ENCODE data around the gene ENTPD8. TPM values are rescaled to one million over a fixed set of nuclear protein-coding genes. Genes with fewer than 3 reads are reported as not detected.
"Not testable (repeated sequence)": the region's sequence is repeated elsewhere in the genome, so short reads cannot be mapped to it uniquely, and the experiment has no call there.

The ENTPD8 gene
- polyA plus RNA-seq, 1 donor: 14.2 TPM

GRCh38 chr9:137474271-137474670 is 33.1 kb upstream of the ENTPD8 start:
- no peak overlapping the region for H3K27ac ChIP-seq (ENCODE audit: low read length)
- H3K4me1 ChIP-seq (ENCODE audit: control insufficient read depth, insufficient read depth, low read length): no peaks in the 10 kb centered on the region
- over 99% methylated on average over 9 of the region's 18 CpGs for WGBS (ENCODE audit: insufficient coverage, low lambda C conversion rate)
- H3K9me3 ChIP-seq (ENCODE audit: control insufficient read depth, low read depth, low read length): peaks cover 12% of the 10 kb centered on the region
- no peaks in the 10 kb centered on the region for H3K36me3 ChIP-seq (ENCODE audit: control insufficient read depth, insufficient read depth, low read length)
- DNase-seq: no peak
- H3K4me3 ChIP-seq (ENCODE audit: low read length): no peak overlapping the region
- H3K27me3 ChIP-seq (ENCODE audit: control insufficient read depth, insufficient read depth, low read length): no peaks in the 10 kb centered on the region

- Histone ChIP-seq H3K27ac (ENCODE audit: low read length) (no peak overlapping the region), H3K4me3 (ENCODE audit: low read length) (no peak overlapping the region), H3K27me3 (ENCODE audit: control insufficient read depth, insufficient read depth, low read length) (no peaks in the 10 kb centered on the region), H3K36me3 (ENCODE audit: control insufficient read depth, insufficient read depth, low read length) (no peaks in the 10 kb centered on the region), H3K4me1 (ENCODE audit: control insufficient read depth, insufficient read depth, low read length) (no peaks in the 10 kb centered on the region), H3K9me3 (ENCODE audit: control insufficient read depth, low read depth, low read length) (peaks cover 8% of the 10 kb centered on the region)
- no peak for DNase-seq
- WGBS (ENCODE audit: insufficient coverage, low lambda C conversion rate): 93% methylated on average over 2 of the region's 7 CpGs
Observed at GRCh38 chr9:137470785-137471184, 29.6 kb upstream of the ENTPD8 start.

DNA sequence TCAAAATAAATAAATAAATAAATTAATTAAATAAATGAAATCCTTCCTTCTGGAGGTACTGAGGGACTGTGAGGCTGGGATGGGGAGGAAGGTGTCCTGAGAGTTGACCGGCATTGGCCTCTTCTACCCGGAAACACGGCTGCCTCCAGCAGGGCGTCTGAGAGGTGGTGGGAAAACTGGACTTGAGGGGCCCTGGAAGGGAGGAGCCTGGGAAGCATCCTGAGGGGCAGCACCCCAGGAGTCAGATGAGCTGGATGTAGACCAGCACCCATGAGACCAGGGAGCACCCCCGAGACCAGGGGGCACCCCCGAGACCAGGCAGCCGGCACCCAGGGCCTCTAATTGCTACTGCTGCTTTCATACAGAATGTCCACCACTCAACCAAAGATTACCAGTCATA is 26.7 kb upstream of the ENTPD8 start:
- no CpG with 5 or more reads among the region's 7 CpGs for WGBS (ENCODE audit: insufficient coverage, low lambda C conversion rate)
- no peak for DNase-seq
- Histone ChIP-seq H3K4me3 (ENCODE audit: low read length) (no peak overlapping the region), H3K9me3 (ENCODE audit: control insufficient read depth, low read depth, low read length) (no peaks in the 10 kb centered on the region), H3K4me1 (ENCODE audit: control insufficient read depth, insufficient read depth, low read length) (no peaks in the 10 kb centered on the region), H3K27me3 (ENCODE audit: control insufficient read depth, insufficient read depth, low read length) (no peaks in the 10 kb centered on the region), H3K27ac (ENCODE audit: low read length) (no peak overlapping the region), H3K36me3 (ENCODE audit: control insufficient read depth, insufficient read depth, low read length) (no peaks in the 10 kb centered on the region)

DNA sequence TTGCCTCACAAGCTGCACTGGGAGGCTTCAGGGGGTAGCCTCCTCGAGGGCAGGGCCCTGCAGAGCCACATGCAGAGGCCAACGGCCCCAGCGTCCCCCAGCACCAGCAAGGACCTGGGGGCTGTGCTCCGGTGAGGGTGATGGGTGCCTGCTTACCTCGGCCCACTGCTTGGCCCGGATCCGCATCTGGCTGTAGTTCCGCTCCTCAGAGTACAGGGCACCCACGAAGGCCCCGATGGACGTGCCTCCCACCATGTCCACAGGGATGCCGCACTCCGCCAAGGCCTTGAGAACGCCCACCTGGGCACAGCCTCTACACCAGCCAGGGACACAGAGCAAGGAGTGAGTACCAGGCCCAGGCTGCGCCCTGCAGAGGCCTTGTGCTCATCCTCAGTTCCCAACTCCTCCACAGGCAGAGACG is 26.0 kb upstream of the ENTPD8 start:
- no peaks in the 10 kb centered on the region for H3K4me1 ChIP-seq (ENCODE audit: control insufficient read depth, insufficient read depth, low read length)
- no peak overlapping the region for H3K4me3 ChIP-seq (ENCODE audit: low read length)
- H3K27me3 ChIP-seq (ENCODE audit: control insufficient read depth, insufficient read depth, low read length): peaks cover 2% of the 10 kb centered on the region
- WGBS (ENCODE audit: insufficient coverage, low lambda C conversion rate): no CpG with 5 or more reads among the region's 16 CpGs
- H3K36me3 ChIP-seq (ENCODE audit: control insufficient read depth, insufficient read depth, low read length): no peaks in the 10 kb centered on the region
- no peak overlapping the region for H3K27ac ChIP-seq (ENCODE audit: low read length)
- DNase-seq: no peak
- peaks cover 4% of the 10 kb centered on the region for H3K9me3 ChIP-seq (ENCODE audit: control insufficient read depth, low read depth, low read length)

GRCh38 chr9:137466389-137467085 is 25.4 kb upstream of the ENTPD8 start:
- H3K27me3 ChIP-seq (ENCODE audit: control insufficient read depth, insufficient read depth, low read length); DNase-seq; H3K36me3 ChIP-seq (ENCODE audit: control insufficient read depth, insufficient read depth, low read length); H3K4me1 ChIP-seq (ENCODE audit: control insufficient read depth, insufficient read depth, low read length); H3K27ac ChIP-seq (ENCODE audit: low read length); H3K4me3 ChIP-seq (ENCODE audit: low read length): not testable (repeated sequence)
- peaks cover 10% of the 10 kb centered on the region for H3K9me3 ChIP-seq (ENCODE audit: control insufficient read depth, low read depth, low read length)
- WGBS (ENCODE audit: insufficient coverage, low lambda C conversion rate): 87% methylated on average over 7 of the region's 35 CpGs

DNA sequence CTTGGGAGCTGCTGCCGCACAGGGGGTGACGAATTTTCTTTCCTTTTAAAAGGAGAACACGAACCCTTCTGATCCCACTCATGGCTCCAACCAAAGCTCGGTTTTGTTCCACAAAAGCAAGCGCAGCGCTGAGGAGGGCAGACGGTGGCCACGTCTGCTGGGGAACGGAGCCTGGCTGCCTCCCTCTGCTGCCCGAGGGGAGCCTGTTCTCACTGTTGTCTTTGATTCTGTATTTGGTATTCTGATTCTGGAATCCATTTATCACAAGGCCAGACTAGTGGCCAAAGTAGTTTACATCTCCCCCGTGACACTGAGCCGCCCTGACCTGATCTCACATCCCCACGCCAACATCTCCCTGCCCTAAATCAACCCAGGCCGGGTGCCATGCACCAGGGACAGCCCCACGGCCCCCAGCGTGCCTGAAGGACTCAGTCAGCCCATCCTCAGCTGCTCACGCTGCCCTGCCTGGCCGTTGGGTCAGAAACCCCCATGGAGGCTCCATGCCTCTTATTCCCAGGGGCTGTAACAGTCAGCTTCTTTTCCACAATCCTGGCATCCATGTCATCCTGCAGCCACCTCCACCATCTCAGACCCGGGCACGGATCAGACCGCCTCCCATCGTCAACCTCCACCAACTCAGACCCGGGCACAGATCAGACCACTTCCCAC is 24.7 kb upstream of the ENTPD8 start:
- Histone ChIP-seq H3K36me3 (ENCODE audit: control insufficient read depth, insufficient read depth, low read length) (no peaks in the 10 kb centered on the region), H3K4me1 (ENCODE audit: control insufficient read depth, insufficient read depth, low read length) (no peaks in the 10 kb centered on the region), H3K4me3 (ENCODE audit: low read length) (no peak overlapping the region), H3K27me3 (ENCODE audit: control insufficient read depth, insufficient read depth, low read length) (peaks cover 10% of the 10 kb centered on the region), H3K9me3 (ENCODE audit: control insufficient read depth, low read depth, low read length) (peaks cover 10% of the 10 kb centered on the region), H3K27ac (ENCODE audit: low read length) (no peak overlapping the region)
- no peak for DNase-seq
- WGBS (ENCODE audit: insufficient coverage, low lambda C conversion rate): no CpG with 5 or more reads among the region's 23 CpGs

GRCh38 chr9:137465000-137465719 is 24.0 kb upstream of the ENTPD8 start:
- Histone ChIP-seq H3K4me1 (ENCODE audit: control insufficient read depth, insufficient read depth, low read length) (peaks cover under 1% of the 10 kb centered on the region), H3K27ac (ENCODE audit: low read length) (no peak overlapping the region), H3K9me3 (ENCODE audit: control insufficient read depth, low read depth, low read length) (peaks cover 10% of the 10 kb centered on the region), H3K36me3 (ENCODE audit: control insufficient read depth, insufficient read depth, low read length) (no peaks in the 10 kb centered on the region), H3K4me3 (ENCODE audit: low read length) (no peak overlapping the region), H3K27me3 (ENCODE audit: control insufficient read depth, insufficient read depth, low read length) (peaks cover 10% of the 10 kb centered on the region)
- no CpG with 5 or more reads among the region's 23 CpGs for WGBS (ENCODE audit: insufficient coverage, low lambda C conversion rate)
- no peak for DNase-seq

DNA sequence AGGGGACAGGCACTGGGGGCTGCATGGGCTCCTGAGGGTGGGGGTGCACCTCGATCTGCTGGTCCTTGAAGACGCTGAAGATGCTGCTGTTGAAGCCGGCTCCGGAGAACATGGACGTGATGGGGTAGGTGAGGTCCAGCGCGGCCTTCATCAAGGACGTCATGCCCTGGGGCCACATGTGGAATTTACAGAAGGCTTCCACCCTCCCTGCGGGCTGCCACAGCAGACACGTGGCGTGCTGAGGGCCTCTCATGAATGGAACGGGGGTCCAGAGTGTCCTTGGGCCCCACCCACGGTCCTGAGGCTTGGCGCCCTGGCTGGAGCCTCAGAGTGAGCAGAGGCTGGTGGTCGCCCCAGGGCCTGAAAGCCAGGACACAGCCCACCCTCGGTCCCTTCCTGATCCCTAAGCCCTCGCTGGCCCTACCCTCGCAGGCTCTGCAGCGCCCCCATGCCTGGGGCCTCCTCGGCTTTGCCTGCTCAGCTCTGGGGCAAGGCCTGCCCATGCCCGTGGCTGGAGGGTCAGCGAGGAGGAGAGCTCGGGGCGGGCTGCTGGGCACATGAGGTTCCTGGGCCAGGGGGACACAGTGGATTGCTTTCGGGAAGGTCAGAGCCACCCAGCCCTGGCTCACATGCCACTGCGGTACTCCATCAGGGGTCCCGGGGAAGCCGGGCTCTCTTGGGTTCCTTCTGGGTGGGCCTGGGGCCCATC is 23.3 kb upstream of the ENTPD8 start:
- peaks cover 10% of the 10 kb centered on the region for H3K9me3 ChIP-seq (ENCODE audit: control insufficient read depth, low read depth, low read length)
- H3K27me3 ChIP-seq (ENCODE audit: control insufficient read depth, insufficient read depth, low read length): peaks cover 10% of the 10 kb centered on the region
- no CpG with 5 or more reads among the region's 28 CpGs for WGBS (ENCODE audit: insufficient coverage, low lambda C conversion rate)
- DNase-seq: no peak
- no peak overlapping the region for H3K27ac ChIP-seq (ENCODE audit: low read length)
- H3K36me3 ChIP-seq (ENCODE audit: control insufficient read depth, insufficient read depth, low read length): no peaks in the 10 kb centered on the region
- H3K4me1 ChIP-seq (ENCODE audit: control insufficient read depth, insufficient read depth, low read length): peaks cover 8% of the 10 kb centered on the region
- no peak overlapping the region for H3K4me3 ChIP-seq (ENCODE audit: low read length)

GRCh38 chr9:137463931-137464290 is 22.8 kb upstream of the ENTPD8 start:
- Histone ChIP-seq H3K4me3 (ENCODE audit: low read length) (no peak overlapping the region), H3K36me3 (ENCODE audit: control insufficient read depth, insufficient read depth, low read length) (no peaks in the 10 kb centered on the region), H3K9me3 (ENCODE audit: control insufficient read depth, low read depth, low read length) (peaks cover 10% of the 10 kb centered on the region), H3K27ac (ENCODE audit: low read length) (no peak overlapping the region), H3K4me1 (ENCODE audit: control insufficient read depth, insufficient read depth, low read length) (peaks cover 9% of the 10 kb centered on the region), H3K27me3 (ENCODE audit: control insufficient read depth, insufficient read depth, low read length) (peaks cover 10% of the 10 kb centered on the region)
- no peak for DNase-seq
- WGBS (ENCODE audit: insufficient coverage, low lambda C conversion rate): no CpG with 5 or more reads among the region's 18 CpGs
